Renal cortical epithelial cell (primary cell): ENCODE results near the gene CCT5. TPM values are rescaled to one million over a fixed set of nuclear protein-coding genes. Genes with fewer than 3 reads are reported as not detected.
A peak's percentile ranks its signal among the peaks of the same experiment; 100 is the strongest.

Experiments used
- DNase-seq: peaks from one replicate; pipeline ENCODE4 v3.0.0-alpha.2; 2011; ENCODE audit warnings: low read depth
- total RNA-seq: library from RNA; depleted of rRNA; stranded (reverse); fragments of >200 nt; gene quantifications from 2 replicates; pipeline ENCODE4 v1.2.3, GENCODE V29; 2014

The CCT5 gene
- total RNA-seq, 1 donor from 2014 or later, result 519 TPM

DNA sequence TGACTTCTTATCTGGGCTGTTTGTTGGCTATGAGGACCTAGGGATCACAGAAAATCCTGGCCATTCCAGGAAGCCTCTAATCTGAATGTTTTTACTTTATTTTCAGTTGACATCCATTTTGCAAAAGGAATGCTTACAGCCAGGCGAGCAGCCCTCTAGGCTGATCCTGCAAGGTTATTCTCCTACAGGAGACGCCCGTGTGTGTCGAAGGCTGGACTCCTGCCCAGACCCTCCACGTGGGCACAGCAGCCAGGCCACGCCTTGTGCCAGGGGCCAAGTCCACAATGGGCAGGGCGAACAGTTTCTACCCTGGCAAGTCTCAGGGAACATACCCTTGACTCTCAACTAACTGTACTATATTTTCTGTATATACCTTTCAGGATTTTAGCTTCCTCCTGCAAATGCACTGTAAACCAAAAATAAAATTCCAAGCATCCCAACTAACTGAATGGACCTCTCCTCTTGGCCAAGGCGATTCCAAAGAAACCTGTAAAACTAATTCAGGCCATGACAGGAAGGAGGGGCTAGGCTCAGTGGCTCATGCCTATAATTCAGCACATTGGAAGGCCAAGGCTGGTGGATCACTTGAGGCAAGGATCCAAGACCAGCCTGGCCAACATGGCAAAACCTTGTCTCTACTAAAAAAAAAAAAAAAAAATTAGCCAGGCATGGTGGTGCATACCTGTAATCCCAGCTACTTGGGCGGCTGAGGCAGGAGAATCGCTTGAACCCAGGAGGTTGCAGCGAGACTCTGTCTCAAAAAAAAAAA, 51.9 kb downstream of the CCT5 start:
- peak; percentile 87 for DNase-seq

GRCh38 chr5:10303201-10303600, 53.1 kb downstream of the CCT5 start:
- DNase-seq, result no peak

DNA sequence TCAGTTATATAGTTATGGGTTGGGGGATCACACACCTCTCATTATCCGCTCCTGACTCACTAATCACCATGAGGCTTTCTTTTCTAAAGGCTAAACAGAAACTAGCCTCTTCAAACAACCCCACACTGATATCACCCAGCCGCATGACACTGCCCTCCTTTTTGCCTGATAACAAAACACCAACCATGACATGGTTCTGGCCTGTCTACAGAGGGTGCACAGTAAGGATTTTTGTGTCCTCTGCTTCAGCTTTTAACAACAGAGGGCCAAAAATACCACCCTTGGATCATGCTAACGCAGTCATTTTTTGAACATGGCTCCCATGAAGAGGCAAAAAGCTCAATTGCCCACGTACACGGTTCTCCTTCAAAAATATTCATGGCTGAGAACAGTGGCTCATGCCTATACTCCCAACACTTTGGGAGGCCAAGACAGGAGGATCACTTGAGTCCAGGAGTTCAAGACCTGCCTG, 53.7 kb downstream of the CCT5 start:
- no peak for DNase-seq

- DNase-seq, result no peak
Observed at GRCh38 chr5:10304932-10305331, 54.9 kb downstream of the CCT5 start.

DNA sequence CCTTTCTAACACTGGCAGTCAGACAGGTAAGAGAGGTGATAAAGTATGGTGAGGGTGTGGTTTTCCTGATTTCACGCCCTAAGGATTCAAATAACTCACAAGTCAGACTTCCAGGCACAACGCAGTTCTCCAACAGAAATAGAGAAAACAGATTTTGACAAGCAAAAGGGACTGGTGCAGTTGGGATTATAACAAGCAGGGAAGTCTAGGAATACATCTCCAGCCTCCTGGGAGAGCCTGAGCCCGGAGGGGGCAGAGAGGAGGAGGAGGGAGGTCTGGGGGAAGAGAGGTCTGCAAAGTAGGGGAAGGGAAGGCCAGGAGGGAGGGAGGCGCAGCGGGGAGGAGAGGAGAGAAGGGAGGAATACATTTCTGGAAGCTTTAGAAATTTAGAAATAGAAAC, 56.0 kb downstream of the CCT5 start:
- DNase-seq, result no peak

GRCh38 chr5:10306806-10307205, 56.7 kb downstream of the CCT5 start:
- DNase-seq, result no peak

GRCh38 chr5:10307206-10308148, 57.4 kb downstream of the CCT5 start, which contains the start of gene CMBL:
TSS of gene CMBL (minus strand) at chr5:10307902. CDS start at chr5:10290762, 17,140 bp downstream.
- no peak for DNase-seq

DNA sequence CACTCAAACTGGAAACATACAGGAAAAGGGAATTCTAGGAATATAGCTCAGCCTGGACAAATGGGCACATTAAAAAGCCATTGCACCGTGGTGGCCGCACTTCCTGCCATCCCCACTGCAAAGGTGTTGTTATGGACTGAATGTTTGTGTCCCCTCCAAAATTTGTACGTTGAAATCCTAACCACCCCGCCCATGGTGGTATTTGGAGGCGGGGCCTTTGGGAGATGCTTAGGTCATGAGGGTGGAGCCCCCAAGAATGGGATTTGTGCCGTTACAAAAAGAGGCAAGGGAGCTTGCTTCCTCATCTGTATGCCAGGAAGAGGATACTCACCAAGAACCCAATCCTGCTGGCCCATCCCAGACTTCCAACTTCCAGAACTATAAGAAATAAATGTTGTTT, 58.8 kb downstream of the CCT5 start:
- no peak for DNase-seq

DNA sequence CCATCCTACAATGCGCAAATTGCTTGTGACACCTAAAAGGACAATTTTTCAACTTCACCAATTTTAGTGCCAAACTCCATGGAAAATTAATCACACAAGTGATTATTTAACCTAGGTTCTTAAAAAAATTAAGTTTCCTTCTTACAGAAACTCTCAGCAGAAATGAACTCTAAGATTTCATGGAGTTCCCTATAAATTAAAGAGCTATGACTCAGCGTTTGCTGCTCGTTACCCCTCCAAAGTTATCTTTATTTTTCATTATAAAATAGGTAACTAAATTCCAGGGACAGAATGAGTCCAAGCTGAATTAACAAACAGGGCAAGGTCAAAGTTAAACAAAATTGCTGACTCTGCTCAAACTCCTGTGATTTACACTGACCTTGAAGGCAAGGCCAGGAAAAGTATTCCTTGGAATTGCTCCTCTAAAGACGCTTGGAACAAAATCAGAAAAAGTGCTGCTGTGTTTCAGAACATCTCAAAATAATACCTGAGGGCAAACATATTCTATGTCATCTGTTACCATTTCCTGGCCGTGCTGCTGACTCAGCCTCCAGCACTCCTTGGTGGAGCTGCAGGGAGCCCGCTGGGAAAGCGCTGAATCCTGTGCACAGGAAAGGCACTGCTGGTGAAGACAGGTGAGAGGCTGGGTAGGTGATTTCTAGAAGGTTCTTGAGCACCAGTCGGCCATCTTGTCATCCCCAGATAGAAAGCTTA, 60.1 kb downstream of the CCT5 start:
- peak; percentile 86 for DNase-seq

DNA sequence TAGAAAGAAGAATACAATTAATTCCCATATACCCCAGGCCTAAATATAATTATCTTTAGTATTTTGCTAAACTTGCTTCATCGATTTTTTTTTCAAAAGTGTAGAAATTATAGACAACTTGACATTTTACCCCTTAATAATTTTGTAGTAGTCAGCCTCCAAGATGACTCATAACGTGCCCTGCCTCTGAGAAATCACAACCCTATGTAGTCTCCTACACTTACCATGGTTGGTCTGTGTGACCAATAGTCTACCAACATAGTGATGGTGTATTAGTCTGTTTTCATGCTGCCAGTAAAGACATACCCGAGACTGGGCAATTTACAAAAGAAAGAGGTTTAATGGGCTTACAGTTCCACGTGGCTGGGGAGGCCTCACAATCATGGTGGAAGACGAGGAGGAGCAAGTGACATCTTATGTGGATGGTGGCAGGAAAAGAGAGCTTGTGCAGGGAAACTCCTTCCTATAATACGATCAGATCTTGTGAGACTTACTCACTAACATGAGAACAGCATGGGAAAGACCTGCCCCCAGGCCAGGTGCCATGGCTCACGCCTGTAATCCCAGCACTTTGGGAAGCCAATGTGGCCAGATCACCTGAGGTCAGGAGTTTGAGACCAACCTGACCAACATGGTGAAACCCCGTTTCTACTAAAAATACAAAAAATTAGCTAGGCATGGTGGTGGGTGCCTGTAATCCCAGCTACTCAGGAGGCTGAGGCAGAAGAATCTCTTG, 60.9 kb downstream of the CCT5 start:
- peak; percentile 54 for DNase-seq

GRCh38 chr5:10311595-10312425, 61.7 kb downstream of the CCT5 start:
- no peak for DNase-seq

DNA sequence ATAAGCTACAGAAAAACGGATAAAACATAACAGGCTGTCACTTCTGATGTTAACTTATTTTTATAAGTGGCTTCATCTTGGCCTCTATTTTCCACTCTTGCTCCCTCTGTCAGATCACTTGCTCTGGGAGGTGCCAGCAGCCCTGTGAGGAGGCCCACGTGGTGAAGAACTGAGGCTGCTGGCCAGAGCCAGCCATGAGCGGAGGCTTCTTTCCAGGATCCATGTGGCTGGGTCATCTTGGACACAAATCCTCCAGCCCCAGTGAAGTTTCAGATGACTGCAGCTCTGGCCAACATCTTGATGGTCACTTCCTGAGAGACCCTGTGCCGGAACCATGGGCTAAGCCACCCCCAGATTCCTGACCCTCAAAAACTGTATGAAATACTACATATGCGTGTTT, 65.1 kb downstream of the CCT5 start:
- DNase-seq, result no peak

Other genes with a start within 250 kb of the CCT5 start
- gene ATPSCKMT, start 392 bp upstream of the CCT5 start, total RNA-seq, result 20.7 and 42.2 TPM in 2 replicates
- 7.6 and 28.6 TPM in 2 replicates for gene CMBL, start 57.6 kb downstream of the CCT5 start, total RNA-seq
- gene MARCHF6, start 103.4 kb downstream of the CCT5 start, total RNA-seq, result 46.0 and 134 TPM in 2 replicates
- 3.1 TPM in 1 of 2 replicates, not detected in the other for gene ROPN1L, start 191.6 kb downstream of the CCT5 start, total RNA-seq